ENCODE measurements around the gene ATP1B2.

Gene ATP1B2

GRCh38 chr17:7650509-7651096 lies at the start of gene ATP1B2:
ATP1B2 (plus strand) TSS chr17:7650926; CDS start chr17:7651519, 593 bp downstream.
- TF ChIP-seq RAD21 (IDR thresholded peaks at IDR 0.05; ENCODE audit: low read depth) (no peak), REST (IDR thresholded peaks at IDR 0.05; ENCODE audit: low read depth) (no peak), USF1 (IDR thresholded peaks at IDR 0.05) (no peak), CEBPB (IDR thresholded peaks at IDR 0.05) (no peak), FOXM1 (IDR thresholded peaks at IDR 0.05; ENCODE audit: borderline replicate concordance, low read depth) (no peak), YY1 (IDR thresholded peaks at IDR 0.05; ENCODE audit: low read depth) (no peak), CREB1 (IDR thresholded peaks at IDR 0.05; ENCODE audit: low read depth) (no peak), TCF12 (IDR thresholded peaks at IDR 0.05; ENCODE audit: low read depth) (no peak), MAX (IDR thresholded peaks at IDR 0.05) (no peak), NFIC (IDR thresholded peaks at IDR 0.05) (no peak), EGR1 (IDR thresholded peaks at IDR 0.05) (no peak), EP300 (IDR thresholded peaks at IDR 0.05; ENCODE audit: borderline replicate concordance) (no peak), ZBTB7A (IDR thresholded peaks at IDR 0.05; ENCODE audit: low read depth) (no peak)

- TF ChIP-seq RAD21 (IDR thresholded peaks at IDR 0.05; ENCODE audit: low read depth) = no peak
- TF ChIP-seq MAX (IDR thresholded peaks at IDR 0.05) = no peak
- no peak for TF ChIP-seq REST (IDR thresholded peaks at IDR 0.05; ENCODE audit: low read depth)
- no peak for TF ChIP-seq YY1 (IDR thresholded peaks at IDR 0.05; ENCODE audit: low read depth)
- no peak for TF ChIP-seq TAF1 (IDR thresholded peaks at IDR 0.05; ENCODE audit: low read depth)
- no peak for TF ChIP-seq USF1 (IDR thresholded peaks at IDR 0.05)
- no peak for TF ChIP-seq NFIC (IDR thresholded peaks at IDR 0.05)
- no peak for TF ChIP-seq ZBTB7A (IDR thresholded peaks at IDR 0.05; ENCODE audit: low read depth)
- no peak for TF ChIP-seq EGR1 (IDR thresholded peaks at IDR 0.05)
Observed at GRCh38 chr17:7606280-7606679, 44.4 kb upstream of the ATP1B2 start.

GRCh38 chr17:7610641-7611040 lies 40.1 kb upstream of the ATP1B2 start:
- TF ChIP-seq CEBPB (IDR thresholded peaks at IDR 0.05) = no peak
- TF ChIP-seq MAX (IDR thresholded peaks at IDR 0.05) = no peak
- TF ChIP-seq NFIC (IDR thresholded peaks at IDR 0.05) = 0 out of 2 replicates have a peak, but pooled peaks have one; percentile 26

- TF ChIP-seq RAD21 (IDR thresholded peaks at IDR 0.05; ENCODE audit: low read depth) (no peak), MAX (IDR thresholded peaks at IDR 0.05) (no peak), REST (IDR thresholded peaks at IDR 0.05; ENCODE audit: low read depth) (no peak), USF1 (IDR thresholded peaks at IDR 0.05) (no peak), TAF1 (IDR thresholded peaks at IDR 0.05; ENCODE audit: low read depth) (no peak), CEBPB (IDR thresholded peaks at IDR 0.05) (no peak), EP300 (IDR thresholded peaks at IDR 0.05; ENCODE audit: borderline replicate concordance) (no peak), TEAD4 (IDR thresholded peaks at IDR 0.05) (no peak), CREB1 (IDR thresholded peaks at IDR 0.05; ENCODE audit: low read depth) (no peak), ZBTB7A (IDR thresholded peaks at IDR 0.05; ENCODE audit: low read depth) (no peak), FOXM1 (IDR thresholded peaks at IDR 0.05; ENCODE audit: borderline replicate concordance, low read depth) (no peak), YY1 (IDR thresholded peaks at IDR 0.05; ENCODE audit: low read depth) (no peak), EGR1 (IDR thresholded peaks at IDR 0.05) (no peak)
Observed at GRCh38 chr17:7611635-7612293, 39.0 kb upstream of the ATP1B2 start.

Data from Ishikawa (cell line).